ENCODE measurements around the gene NUP107.

DNA sequence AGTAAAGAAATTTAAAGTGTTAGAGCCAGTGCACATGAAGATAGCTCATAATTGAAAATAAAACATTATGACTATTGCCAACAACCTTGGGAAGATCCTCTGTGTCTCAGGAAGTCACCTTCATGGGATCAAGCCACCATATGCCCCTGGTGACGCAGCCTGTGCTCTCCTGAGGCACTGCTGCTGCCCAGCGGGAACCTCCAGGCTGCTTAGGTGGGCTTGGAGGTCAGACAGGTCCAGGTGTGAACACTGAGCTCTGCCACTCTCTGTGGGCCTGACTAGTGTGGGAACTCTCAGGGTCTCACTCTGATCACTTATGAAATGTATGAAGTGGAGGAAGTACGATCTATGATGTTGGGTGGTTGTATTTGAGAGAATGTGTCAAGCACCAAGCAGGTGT lies 75.9 kb downstream of the NUP107 start:
- TF ChIP-seq, protein P1, sequence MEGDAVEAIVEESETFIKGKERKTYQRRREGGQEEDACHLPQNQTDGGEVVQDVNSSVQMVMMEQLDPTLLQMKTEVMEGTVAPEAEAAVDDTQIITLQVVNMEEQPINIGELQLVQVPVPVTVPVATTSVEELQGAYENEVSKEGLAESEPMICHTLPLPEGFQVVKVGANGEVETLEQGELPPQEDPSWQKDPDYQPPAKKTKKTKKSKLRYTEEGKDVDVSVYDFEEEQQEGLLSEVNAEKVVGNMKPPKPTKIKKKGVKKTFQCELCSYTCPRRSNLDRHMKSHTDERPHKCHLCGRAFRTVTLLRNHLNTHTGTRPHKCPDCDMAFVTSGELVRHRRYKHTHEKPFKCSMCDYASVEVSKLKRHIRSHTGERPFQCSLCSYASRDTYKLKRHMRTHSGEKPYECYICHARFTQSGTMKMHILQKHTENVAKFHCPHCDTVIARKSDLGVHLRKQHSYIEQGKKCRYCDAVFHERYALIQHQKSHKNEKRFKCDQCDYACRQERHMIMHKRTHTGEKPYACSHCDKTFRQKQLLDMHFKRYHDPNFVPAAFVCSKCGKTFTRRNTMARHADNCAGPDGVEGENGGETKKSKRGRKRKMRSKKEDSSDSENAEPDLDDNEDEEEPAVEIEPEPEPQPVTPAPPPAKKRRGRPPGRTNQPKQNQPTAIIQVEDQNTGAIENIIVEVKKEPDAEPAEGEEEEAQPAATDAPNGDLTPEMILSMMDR (IDR thresholded peaks at IDR 0.05), result no peak
- no peak for TF ChIP-seq POLR2A (IDR thresholded peaks at IDR 0.05)
